IMR-90 (cell line): ENCODE results near the gene CEP170B.

Source experiments
- BHLHE40 ChIP-seq: fragments of 150-350 bp; IDR thresholded peaks from 2 replicates; pipeline ENCODE4 v1.6.1; 2016; ENCODE audit warnings: mild to moderate bottlenecking, low read depth, low read length
- CEBPB ChIP-seq: IDR thresholded peaks from 2 replicates; pipeline ENCODE4 v1.6.1; 2012; ENCODE audit warnings: low read depth, low read length, improper control_type of control experiment
- CHD1 ChIP-seq: IDR thresholded peaks from 2 replicates; pipeline ENCODE4 v1.6.1; 2012; ENCODE audit warnings: low read depth, low read length, improper control_type of control experiment
- CTCF ChIP-seq: conservative IDR thresholded peaks from 2 replicates; pipeline ENCODE4 v1.5.1; 2012; ENCODE audit warnings: mild to moderate bottlenecking, low read depth, low read length, improper control_type of control experiment
- FOS ChIP-seq: fragments of 150-350 bp; IDR thresholded peaks from 2 replicates; pipeline ENCODE4 v1.6.1; 2016; ENCODE audit warnings: low read depth, low read length
- MAFK ChIP-seq: IDR thresholded peaks from 2 replicates; pipeline ENCODE4 v1.6.1; 2012; ENCODE audit warnings: low read depth, low read length, improper control_type of control experiment
- MXI1 ChIP-seq: IDR thresholded peaks from 2 replicates; pipeline ENCODE4 v1.6.1; 2012; ENCODE audit warnings: low read depth, mild to moderate bottlenecking, low read length, moderate library complexity, borderline replicate concordance
- POLR2A ChIP-seq: IDR thresholded peaks from 2 replicates; pipeline ENCODE4 v1.6.1; 2012; ENCODE audit warnings: mild to moderate bottlenecking, low read depth, low read length
- RAD21 ChIP-seq: IDR thresholded peaks from 2 replicates; pipeline ENCODE4 v1.6.1; 2012; ENCODE audit warnings: low read length, improper control_type of control experiment
- RCOR1 ChIP-seq: IDR thresholded peaks from 2 replicates; pipeline ENCODE4 v1.6.1; 2012; ENCODE audit warnings: mild to moderate bottlenecking, low read length, improper control_type of control experiment; ENCODE audit not compliant: insufficient replicate concordance
- RFX5 ChIP-seq: IDR thresholded peaks from 2 replicates; pipeline ENCODE4 v1.8.0; 2012; ENCODE audit warnings: low read depth, mild to moderate bottlenecking, low read length, moderate library complexity
- SMC3 ChIP-seq: fragments of 150-350 bp; IDR thresholded peaks from 2 replicates; pipeline ENCODE4 v1.6.1; 2016; ENCODE audit warnings: low read depth, mild to moderate bottlenecking, antibody characterized with exemption, low read length, moderate library complexity
- USF2 ChIP-seq: fragments of 150-350 bp; IDR thresholded peaks from 2 replicates; pipeline ENCODE4 v1.6.1; 2017; ENCODE audit warnings: mild to moderate bottlenecking, antibody characterized with exemption, low read length, low read depth
- TF ChIP-seq, protein P1 (sequence below): fragments of 150-350 bp; IDR thresholded peaks from 2 replicates; pipeline ENCODE4 v1.6.1; 2016; ENCODE audit warnings: low read depth, mild to moderate bottlenecking, low read length, moderate library complexity, borderline replicate concordance

DNA sequence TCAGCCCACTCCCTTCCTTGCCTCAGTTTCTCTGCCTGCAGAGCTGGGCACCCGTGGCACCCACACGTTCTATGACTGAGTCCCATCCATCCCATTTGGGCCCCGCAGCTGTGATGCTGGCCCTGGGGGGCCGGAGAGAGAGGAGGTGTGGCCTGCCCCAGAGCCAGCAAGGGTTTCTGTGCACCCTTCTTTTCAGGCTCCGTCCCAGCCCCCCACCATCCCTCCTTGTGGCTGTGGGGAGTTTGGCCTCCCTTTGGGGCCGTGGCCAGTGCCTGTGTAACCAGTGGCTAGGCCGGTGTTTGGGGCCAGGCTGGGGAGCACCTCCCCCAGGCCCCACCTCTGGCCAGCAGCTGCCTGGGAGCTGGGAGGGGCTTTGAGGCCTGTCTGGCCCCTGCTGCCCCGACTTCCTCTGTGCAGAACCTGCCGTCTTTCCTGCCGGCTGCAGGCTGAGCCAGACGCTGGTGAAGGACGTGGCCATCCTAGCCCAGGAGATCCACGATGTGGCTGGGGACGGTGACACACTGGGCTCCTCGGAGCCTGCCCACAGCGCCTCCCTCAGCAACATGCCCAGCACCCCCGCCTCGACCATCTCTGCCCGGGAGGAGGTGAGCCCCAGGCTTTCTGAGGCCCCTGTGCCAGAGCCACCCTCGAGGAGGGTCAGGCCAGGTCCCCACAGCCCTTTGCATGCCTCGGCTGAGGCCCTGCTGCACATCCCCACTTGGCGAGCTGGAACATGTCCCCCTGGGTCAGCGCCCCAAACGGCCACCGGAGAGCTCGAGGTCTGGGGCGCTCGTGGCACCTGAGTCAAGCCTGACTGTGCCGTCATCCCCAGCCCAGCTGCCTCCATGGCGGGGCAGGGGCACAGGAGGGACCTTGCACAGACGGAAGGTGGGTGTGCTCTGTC is 27.7 kb downstream of the CEP170B start:
- TF ChIP-seq CTCF (no peak), FOS (no peak), POLR2A (no peak), RFX5 (no peak), RAD21 (no peak), MAFK (no peak), BHLHE40 (no peak), USF2 (no peak), SMC3 (no peak), CHD1 (no peak), CEBPB (no peak), MXI1 (no peak), RCOR1 (no peak)
- TF ChIP-seq, protein P1, sequence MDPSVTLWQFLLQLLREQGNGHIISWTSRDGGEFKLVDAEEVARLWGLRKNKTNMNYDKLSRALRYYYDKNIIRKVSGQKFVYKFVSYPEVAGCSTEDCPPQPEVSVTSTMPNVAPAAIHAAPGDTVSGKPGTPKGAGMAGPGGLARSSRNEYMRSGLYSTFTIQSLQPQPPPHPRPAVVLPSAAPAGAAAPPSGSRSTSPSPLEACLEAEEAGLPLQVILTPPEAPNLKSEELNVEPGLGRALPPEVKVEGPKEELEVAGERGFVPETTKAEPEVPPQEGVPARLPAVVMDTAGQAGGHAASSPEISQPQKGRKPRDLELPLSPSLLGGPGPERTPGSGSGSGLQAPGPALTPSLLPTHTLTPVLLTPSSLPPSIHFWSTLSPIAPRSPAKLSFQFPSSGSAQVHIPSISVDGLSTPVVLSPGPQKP: no peak
